WTC11 (cell line): ENCODE measurements around the gene KLHDC9. TPM values are rescaled to one million over a fixed set of nuclear protein-coding genes. Genes with fewer than 3 reads are reported as not detected.

Experiments
- ELF4 ChIP-seq: sonication (generic); formaldehyde crosslinking; IDR thresholded peaks from 2 replicates; pipeline ENCODE4 v1.8.1; 2022; ENCODE audit warnings: low read depth, mild to moderate bottlenecking, moderate library complexity, missing genetic modification reagents
- ESRRA ChIP-seq: sonication (generic); formaldehyde crosslinking; IDR thresholded peaks from 2 replicates; pipeline ENCODE4 v1.8.1; 2022; ENCODE audit warnings: mild to moderate bottlenecking, missing genetic modification reagents, borderline replicate concordance
- FOXK1 ChIP-seq: sonication (generic); formaldehyde crosslinking; IDR thresholded peaks from 2 replicates; pipeline ENCODE4 v1.8.0; 2022; ENCODE audit warnings: mild to moderate bottlenecking, moderate library complexity, missing genetic modification reagents
- FOXP1 ChIP-seq: sonication (generic); formaldehyde crosslinking; IDR thresholded peaks from 2 replicates; pipeline ENCODE4 v1.8.0; 2022; ENCODE audit warnings: missing genetic modification reagents, mild to moderate bottlenecking, moderate library complexity, borderline replicate concordance
- GRHL2 ChIP-seq: fragments of 250-450 bp; sonication (Bioruptor Pico); IDR thresholded peaks from 2 replicates; pipeline ENCODE4 v1.8.0; 2022; ENCODE audit warnings: mild to moderate bottlenecking, moderate library complexity; ENCODE audit not compliant: insufficient replicate concordance, severe bottlenecking
- JUN ChIP-seq: sonication (generic); formaldehyde crosslinking; IDR thresholded peaks from 2 replicates; pipeline ENCODE4 v1.8.0; 2023; ENCODE audit warnings: mild to moderate bottlenecking, missing genetic modification reagents
- MXD4 ChIP-seq: fragments of 250-450 bp; sonication (Bioruptor Pico); IDR thresholded peaks from 2 replicates; pipeline ENCODE4 v1.8.0; 2021; ENCODE audit warnings: mild to moderate bottlenecking, moderate library complexity, borderline replicate concordance
- NFE2L1 ChIP-seq: sonication (generic); formaldehyde crosslinking; IDR thresholded peaks from 2 replicates; pipeline ENCODE4 v1.8.1; 2023; ENCODE audit warnings: missing genetic modification reagents
- OVOL2 ChIP-seq: fragments of 250-450 bp; sonication (Bioruptor Pico); IDR thresholded peaks from 2 replicates; pipeline ENCODE4 v1.9.0; 2021; ENCODE audit warnings: mild to moderate bottlenecking, borderline replicate concordance
- RELA ChIP-seq: sonication (generic); formaldehyde crosslinking; IDR thresholded peaks from 2 replicates; pipeline ENCODE4 v1.8.1; 2022; ENCODE audit warnings: missing genetic modification reagents, mild to moderate bottlenecking, borderline replicate concordance
- SMAD3 ChIP-seq: sonication (generic); formaldehyde crosslinking; IDR thresholded peaks from 2 replicates; pipeline ENCODE4 v1.8.0; 2022; ENCODE audit warnings: missing genetic modification reagents, mild to moderate bottlenecking, borderline replicate concordance
- SMAD4 ChIP-seq: sonication (generic); formaldehyde crosslinking; IDR thresholded peaks from 2 replicates; pipeline ENCODE4 v1.8.0; 2022; ENCODE audit warnings: mild to moderate bottlenecking, missing genetic modification reagents
- SP1 ChIP-seq: sonication (generic); formaldehyde crosslinking; conservative IDR thresholded peaks from 2 replicates; pipeline ENCODE4 v1.8.1; 2022; ENCODE audit warnings: missing genetic modification reagents
- ZNF232 ChIP-seq: sonication (generic); formaldehyde crosslinking; IDR thresholded peaks from 2 replicates; pipeline ENCODE4 v1.8.0; 2022; ENCODE audit warnings: mild to moderate bottlenecking, missing genetic modification reagents
- total RNA-seq: library from RNA; stranded (reverse); gene quantifications from 3 replicates; pipeline ENCODE4 v1.2.3, GENCODE V29; 2021
- TF ChIP-seq, protein P1 (sequence below): sonication (generic); formaldehyde crosslinking; IDR thresholded peaks from 2 replicates; pipeline ENCODE4 v1.8.0; 2023; ENCODE audit warnings: missing genetic modification reagents
- TF ChIP-seq, protein P2 (sequence below): sonication (generic); formaldehyde crosslinking; IDR thresholded peaks from 2 replicates; pipeline ENCODE4 v1.8.0; 2022; ENCODE audit warnings: mild to moderate bottlenecking, missing genetic modification reagents
- TF ChIP-seq, protein P3 (sequence below): fragments of 250-450 bp; sonication (Bioruptor Pico); IDR thresholded peaks from 2 replicates; pipeline ENCODE4 v1.8.0; 2021; ENCODE audit warnings: mild to moderate bottlenecking
- TF ChIP-seq, protein P4 (sequence below): sonication (generic); formaldehyde crosslinking; IDR thresholded peaks from 2 replicates; pipeline ENCODE4 v1.8.1; 2023; ENCODE audit warnings: mild to moderate bottlenecking, missing genetic modification reagents, moderate library complexity
- TF ChIP-seq, protein P5 (sequence below): sonication (generic); formaldehyde crosslinking; IDR thresholded peaks from 2 replicates; pipeline ENCODE4 v1.8.0; 2022; ENCODE audit warnings: mild to moderate bottlenecking, missing genetic modification reagents
- TF ChIP-seq, protein P6 (sequence below): fragments of 250-450 bp; sonication (Bioruptor Pico); IDR thresholded peaks from 2 replicates; pipeline ENCODE4 v1.9.0; 2021; ENCODE audit warnings: mild to moderate bottlenecking
- TF ChIP-seq, protein P7 (sequence below): sonication (generic); formaldehyde crosslinking; IDR thresholded peaks from 2 replicates; pipeline ENCODE4 v1.8.1; 2022; ENCODE audit warnings: mild to moderate bottlenecking, moderate library complexity, missing genetic modification reagents
- TF ChIP-seq, protein P8 (sequence below): sonication (generic); formaldehyde crosslinking; IDR thresholded peaks from 2 replicates; pipeline ENCODE4 v1.8.1; 2023; ENCODE audit warnings: mild to moderate bottlenecking, moderate library complexity, missing genetic modification reagents
- TF ChIP-seq, protein P9 (sequence below): sonication (generic); formaldehyde crosslinking; IDR thresholded peaks from 2 replicates; pipeline ENCODE4 v1.8.1; 2022; ENCODE audit warnings: missing genetic modification reagents, borderline replicate concordance

The KLHDC9 gene
- total RNA-seq, 1 experiment from 2014 or later: 5.8 TPM

DNA sequence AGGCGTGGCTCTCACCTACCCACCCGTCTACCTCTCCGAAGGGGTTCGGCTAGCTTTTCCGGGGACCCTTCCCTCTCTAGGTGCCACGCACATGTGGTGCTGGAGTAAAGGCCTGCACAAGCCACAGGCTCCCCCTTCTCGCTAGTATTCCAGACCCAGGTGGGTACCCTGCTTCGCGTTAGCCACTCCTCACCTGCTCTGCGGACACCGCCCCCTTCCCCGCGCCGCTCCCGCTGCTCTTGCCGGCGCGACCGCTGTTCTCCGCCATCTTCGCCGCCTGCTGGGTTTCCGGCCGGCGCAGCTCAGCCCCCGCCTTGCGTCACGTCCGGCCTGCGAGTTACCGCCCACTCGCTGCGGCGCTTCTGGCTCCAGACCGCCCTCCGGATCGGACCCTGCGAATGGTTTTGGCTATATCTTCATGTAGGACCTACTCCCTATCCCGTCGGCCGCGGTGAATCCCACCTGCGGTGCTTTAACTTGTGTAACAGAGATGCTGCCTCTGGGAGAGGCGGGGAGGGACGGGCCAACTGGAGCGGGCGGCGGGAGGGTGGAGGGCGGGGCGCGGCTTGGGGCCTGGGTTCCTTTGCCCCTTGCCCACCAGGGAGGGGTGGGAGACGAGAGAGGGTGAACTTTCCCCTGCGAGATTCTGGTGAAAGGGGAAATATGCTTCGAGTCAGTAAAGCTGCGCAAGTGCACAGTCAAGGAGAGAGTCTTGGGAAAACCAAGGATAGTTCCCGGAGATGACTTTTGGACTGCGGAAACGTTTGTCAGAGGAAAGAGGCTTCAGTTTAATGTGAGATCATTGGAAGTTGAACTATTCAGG is 19.8 kb downstream of the KLHDC9 start, which contains the start of the genes NIT1 and PFDN2 (continued):
- TF ChIP-seq, protein P1, sequence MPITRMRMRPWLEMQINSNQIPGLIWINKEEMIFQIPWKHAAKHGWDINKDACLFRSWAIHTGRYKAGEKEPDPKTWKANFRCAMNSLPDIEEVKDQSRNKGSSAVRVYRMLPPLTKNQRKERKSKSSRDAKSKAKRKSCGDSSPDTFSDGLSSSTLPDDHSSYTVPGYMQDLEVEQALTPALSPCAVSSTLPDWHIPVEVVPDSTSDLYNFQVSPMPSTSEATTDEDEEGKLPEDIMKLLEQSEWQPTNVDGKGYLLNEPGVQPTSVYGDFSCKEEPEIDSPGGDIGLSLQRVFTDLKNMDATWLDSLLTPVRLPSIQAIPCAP (CRISPR knock-in tag): 0 out of 2 replicates have a peak, but pooled peaks have one; percentile 52
- TF ChIP-seq, protein P2, sequence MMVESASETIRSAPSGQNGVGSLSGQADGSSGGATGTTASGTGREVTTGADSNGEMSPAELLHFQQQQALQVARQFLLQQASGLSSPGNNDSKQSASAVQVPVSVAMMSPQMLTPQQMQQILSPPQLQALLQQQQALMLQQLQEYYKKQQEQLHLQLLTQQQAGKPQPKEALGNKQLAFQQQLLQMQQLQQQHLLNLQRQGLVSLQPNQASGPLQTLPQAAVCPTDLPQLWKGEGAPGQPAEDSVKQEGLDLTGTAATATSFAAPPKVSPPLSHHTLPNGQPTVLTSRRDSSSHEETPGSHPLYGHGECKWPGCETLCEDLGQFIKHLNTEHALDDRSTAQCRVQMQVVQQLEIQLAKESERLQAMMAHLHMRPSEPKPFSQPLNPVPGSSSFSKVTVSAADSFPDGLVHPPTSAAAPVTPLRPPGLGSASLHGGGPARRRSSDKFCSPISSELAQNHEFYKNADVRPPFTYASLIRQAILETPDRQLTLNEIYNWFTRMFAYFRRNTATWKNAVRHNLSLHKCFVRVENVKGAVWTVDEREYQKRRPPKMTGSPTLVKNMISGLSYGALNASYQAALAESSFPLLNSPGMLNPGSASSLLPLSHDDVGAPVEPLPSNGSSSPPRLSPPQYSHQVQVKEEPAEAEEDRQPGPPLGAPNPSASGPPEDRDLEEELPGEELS: peak; percentile 82; the same call in 1 of the 2 replicates
- TF ChIP-seq SMAD4 (CRISPR knock-in tag) (no peak), NFE2L1 (CRISPR knock-in tag) (peak; percentile 64; the same call in 1 of the 2 replicates), OVOL2 (CRISPR knock-in tag) (no peak), ELF4 (no peak), FOXP1 (CRISPR knock-in tag) (peak; percentile 84), JUN (CRISPR knock-in tag) (no peak), FOXK1 (CRISPR knock-in tag) (peak; percentile 86), ESRRA (CRISPR knock-in tag) (0 out of 2 replicates have a peak, but pooled peaks have one; percentile 58), ZNF232 (CRISPR knock-in tag) (peak; percentile 70; the same call in 1 of the 2 replicates), SP1 (peak; percentile 98), RELA (peak; percentile 57; the same call in 1 of the 2 replicates), SMAD3 (CRISPR knock-in tag) (peak; percentile 93), MXD4 (CRISPR knock-in tag) (no peak), GRHL2 (CRISPR knock-in tag) (no peak)
- TF ChIP-seq, protein P3, sequence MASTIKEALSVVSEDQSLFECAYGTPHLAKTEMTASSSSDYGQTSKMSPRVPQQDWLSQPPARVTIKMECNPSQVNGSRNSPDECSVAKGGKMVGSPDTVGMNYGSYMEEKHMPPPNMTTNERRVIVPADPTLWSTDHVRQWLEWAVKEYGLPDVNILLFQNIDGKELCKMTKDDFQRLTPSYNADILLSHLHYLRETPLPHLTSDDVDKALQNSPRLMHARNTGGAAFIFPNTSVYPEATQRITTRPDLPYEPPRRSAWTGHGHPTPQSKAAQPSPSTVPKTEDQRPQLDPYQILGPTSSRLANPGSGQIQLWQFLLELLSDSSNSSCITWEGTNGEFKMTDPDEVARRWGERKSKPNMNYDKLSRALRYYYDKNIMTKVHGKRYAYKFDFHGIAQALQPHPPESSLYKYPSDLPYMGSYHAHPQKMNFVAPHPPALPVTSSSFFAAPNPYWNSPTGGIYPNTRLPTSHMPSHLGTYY (CRISPR knock-in tag): no peak
- TF ChIP-seq, protein P4, sequence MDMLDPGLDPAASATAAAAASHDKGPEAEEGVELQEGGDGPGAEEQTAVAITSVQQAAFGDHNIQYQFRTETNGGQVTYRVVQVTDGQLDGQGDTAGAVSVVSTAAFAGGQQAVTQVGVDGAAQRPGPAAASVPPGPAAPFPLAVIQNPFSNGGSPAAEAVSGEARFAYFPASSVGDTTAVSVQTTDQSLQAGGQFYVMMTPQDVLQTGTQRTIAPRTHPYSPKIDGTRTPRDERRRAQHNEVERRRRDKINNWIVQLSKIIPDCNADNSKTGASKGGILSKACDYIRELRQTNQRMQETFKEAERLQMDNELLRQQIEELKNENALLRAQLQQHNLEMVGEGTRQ (CRISPR knock-in tag): no peak
- TF ChIP-seq, protein P5, sequence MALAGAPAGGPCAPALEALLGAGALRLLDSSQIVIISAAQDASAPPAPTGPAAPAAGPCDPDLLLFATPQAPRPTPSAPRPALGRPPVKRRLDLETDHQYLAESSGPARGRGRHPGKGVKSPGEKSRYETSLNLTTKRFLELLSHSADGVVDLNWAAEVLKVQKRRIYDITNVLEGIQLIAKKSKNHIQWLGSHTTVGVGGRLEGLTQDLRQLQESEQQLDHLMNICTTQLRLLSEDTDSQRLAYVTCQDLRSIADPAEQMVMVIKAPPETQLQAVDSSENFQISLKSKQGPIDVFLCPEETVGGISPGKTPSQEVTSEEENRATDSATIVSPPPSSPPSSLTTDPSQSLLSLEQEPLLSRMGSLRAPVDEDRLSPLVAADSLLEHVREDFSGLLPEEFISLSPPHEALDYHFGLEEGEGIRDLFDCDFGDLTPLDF (CRISPR knock-in tag): no peak
- TF ChIP-seq, protein P6, sequence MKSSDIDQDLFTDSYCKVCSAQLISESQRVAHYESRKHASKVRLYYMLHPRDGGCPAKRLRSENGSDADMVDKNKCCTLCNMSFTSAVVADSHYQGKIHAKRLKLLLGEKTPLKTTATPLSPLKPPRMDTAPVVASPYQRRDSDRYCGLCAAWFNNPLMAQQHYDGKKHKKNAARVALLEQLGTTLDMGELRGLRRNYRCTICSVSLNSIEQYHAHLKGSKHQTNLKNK: no peak
- TF ChIP-seq, protein P7, sequence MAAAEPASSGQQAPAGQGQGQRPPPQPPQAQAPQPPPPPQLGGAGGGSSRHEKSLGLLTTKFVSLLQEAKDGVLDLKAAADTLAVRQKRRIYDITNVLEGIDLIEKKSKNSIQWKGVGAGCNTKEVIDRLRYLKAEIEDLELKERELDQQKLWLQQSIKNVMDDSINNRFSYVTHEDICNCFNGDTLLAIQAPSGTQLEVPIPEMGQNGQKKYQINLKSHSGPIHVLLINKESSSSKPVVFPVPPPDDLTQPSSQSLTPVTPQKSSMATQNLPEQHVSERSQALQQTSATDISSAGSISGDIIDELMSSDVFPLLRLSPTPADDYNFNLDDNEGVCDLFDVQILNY (CRISPR knock-in tag): peak; percentile 36; the same call in 1 of the 2 replicates
- TF ChIP-seq, protein P8, sequence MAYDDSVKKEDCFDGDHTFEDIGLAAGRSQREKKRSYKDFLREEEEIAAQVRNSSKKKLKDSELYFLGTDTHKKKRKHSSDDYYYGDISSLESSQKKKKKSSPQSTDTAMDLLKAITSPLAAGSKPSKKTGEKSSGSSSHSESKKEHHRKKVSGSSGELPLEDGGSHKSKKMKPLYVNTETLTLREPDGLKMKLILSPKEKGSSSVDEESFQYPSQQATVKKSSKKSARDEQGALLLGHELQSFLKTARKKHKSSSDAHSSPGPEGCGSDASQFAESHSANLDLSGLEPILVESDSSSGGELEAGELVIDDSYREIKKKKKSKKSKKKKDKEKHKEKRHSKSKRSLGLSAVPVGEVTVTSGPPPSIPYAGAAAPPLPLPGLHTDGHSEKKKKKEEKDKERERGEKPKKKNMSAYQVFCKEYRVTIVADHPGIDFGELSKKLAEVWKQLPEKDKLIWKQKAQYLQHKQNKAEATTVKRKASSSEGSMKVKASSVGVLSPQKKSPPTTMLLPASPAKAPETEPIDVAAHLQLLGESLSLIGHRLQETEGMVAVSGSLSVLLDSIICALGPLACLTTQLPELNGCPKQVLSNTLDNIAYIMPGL (CRISPR knock-in tag): peak; percentile 53; the same call in 1 of the 2 replicates
- TF ChIP-seq, protein P9, sequence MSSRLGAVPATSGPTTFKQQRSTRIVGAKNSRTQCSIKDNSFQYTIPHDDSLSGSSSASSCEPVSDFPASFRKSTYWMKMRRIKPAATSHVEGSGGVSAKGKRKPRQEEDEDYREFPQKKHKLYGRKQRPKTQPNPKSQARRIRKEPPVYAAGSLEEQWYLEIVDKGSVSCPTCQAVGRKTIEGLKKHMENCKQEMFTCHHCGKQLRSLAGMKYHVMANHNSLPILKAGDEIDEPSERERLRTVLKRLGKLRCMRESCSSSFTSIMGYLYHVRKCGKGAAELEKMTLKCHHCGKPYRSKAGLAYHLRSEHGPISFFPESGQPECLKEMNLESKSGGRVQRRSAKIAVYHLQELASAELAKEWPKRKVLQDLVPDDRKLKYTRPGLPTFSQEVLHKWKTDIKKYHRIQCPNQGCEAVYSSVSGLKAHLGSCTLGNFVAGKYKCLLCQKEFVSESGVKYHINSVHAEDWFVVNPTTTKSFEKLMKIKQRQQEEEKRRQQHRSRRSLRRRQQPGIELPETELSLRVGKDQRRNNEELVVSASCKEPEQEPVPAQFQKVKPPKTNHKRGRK (CRISPR knock-in tag): no peak
